Measurements from ENCODE around the gene PRSS8. TPM values are rescaled to one million over a fixed set of nuclear protein-coding genes. Genes with fewer than 3 reads are reported as not detected.

PRSS8 gene
- total and polyA plus RNA-seq, 2 donors (not counting 3 experiments of a cell fraction or from before 2014, with no cell fraction given), result 0.12 TPM; not detected in 1

DNA sequence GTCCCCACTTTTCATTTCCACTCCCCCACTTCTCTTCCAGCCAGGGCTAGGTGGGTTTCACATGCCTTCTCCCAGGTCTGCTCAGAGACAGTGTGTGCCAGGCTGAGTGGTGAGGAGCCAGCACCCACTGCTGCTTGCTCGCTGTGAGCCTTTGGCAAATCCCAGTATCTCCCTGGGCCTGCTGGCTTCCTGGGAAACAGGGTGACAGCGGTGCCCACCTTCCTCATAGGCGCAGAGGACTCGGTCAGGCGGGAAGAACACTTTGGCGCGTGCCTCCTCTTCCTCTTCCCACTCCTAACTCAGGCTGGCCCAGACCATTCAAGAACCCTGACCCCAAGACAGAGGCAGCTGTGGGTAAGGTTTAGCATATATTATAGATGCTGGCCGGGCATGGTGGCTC lies 46.3 kb downstream of the PRSS8 start:
- no peaks in the 10 kb centered on the region for H3K9me3 ChIP-seq (replicated peaks; ENCODE audit: control insufficient read depth, insufficient read depth, low read length)
- no peak overlapping the region for H2AFZ ChIP-seq (ENCODE audit: low read depth, low read length)
- H4K20me1 ChIP-seq (replicated peaks; ENCODE audit: control insufficient read depth, extremely low read depth, insufficient read depth, low read length), result no peaks in the 10 kb centered on the region
- H3K4me1 ChIP-seq (ENCODE audit: control insufficient read depth, extremely low read depth, insufficient read depth, low read length), result peaks cover 3% of the 10 kb centered on the region
- no peak overlapping the region for H3K4me3 ChIP-seq (replicated peaks in 1 of 3; ENCODE audit: insufficient read depth in 1 of 3, low read depth in 1 of 3, low read length in 3 of 3)
- no peak for FAIRE-seq
- no peaks in the 10 kb centered on the region for H3K27me3 ChIP-seq (ENCODE audit: control insufficient read depth in 2 of 2, insufficient read depth in 2 of 2, low read length in 2 of 2)
- peaks cover 2 to 10% of the 10 kb centered on the region in 2 experiments for H3K36me3 ChIP-seq (ENCODE audit: control insufficient read depth in 2 of 2, extremely low read depth in 1 of 2, insufficient read depth in 2 of 2, low read length in 2 of 2)
- no peak for DNase-seq (ENCODE audit: low read depth, low spot score)
- H3K9ac ChIP-seq (replicated peaks; ENCODE audit: extremely low read depth, insufficient read depth, low read length), result no peak overlapping the region
- no peaks in the 10 kb centered on the region for H3K9me1 ChIP-seq (replicated peaks; ENCODE audit: control insufficient read depth, extremely low read depth, insufficient read depth, low read length)
- CTCF ChIA-PET, result interaction anchor here (1.5 kb wide), 1 partner anchor 104 kb away, joined by 4 read pairs; the partner anchor contains the start of gene HSD3B7
- POLR2A ChIA-PET, result no interaction called here
- H3K27ac ChIP-seq (ENCODE audit: insufficient read depth, low read depth, low read length), result no peak overlapping the region
- no TSS peak for BruUV-seq (replicated peaks)
- dilution Hi-C loops (cut with MboI; ENCODE audit: extremely low pct_ligation_motif_present, low sequenced_read_pairs) (no loop called here), intact Hi-C loops (cut with micrococcal nuclease) (no loop called here)
- H3K79me2 ChIP-seq (ENCODE audit: control insufficient read depth, insufficient read depth, low read length), result peaks cover 9% of the 10 kb centered on the region
- H3K4me2 ChIP-seq (ENCODE audit: insufficient read depth, low read length), result no peak overlapping the region
- no peak for TF ChIP-seq POLR2AphosphoS5 (IDR thresholded peaks at IDR 0.05; ENCODE audit: insufficient read depth, low read depth, low read length)
- no peak for TF ChIP-seq CTCF (IDR thresholded peaks at IDR 0.05; ENCODE audit: extremely low read depth in 1 of 2, insufficient read depth in 1 of 2, low read depth in 1 of 2, low read length in 2 of 2)
- no peak for TF ChIP-seq POLR2A (IDR thresholded peaks at IDR 0.05; ENCODE audit: low read depth, low read length)
- no peak for TF ChIP-seq EZH2 (IDR thresholded peaks at IDR 0.05; ENCODE audit: borderline replicate concordance, low read depth, low read length, severe bottlenecking)
- no peak for TF ChIP-seq FOS (IDR thresholded peaks at IDR 0.05; ENCODE audit: borderline replicate concordance, insufficient read depth, low read length)
- TF ChIP-seq MYC (IDR thresholded peaks at IDR 0.05; ENCODE audit: low read depth, low read length), result no peak
- TF ChIP-seq JUN (IDR thresholded peaks at IDR 0.05; ENCODE audit: borderline replicate concordance, insufficient read depth, insufficient read length, low read depth), result no peak
- no peak for TF ChIP-seq MAX (IDR thresholded peaks at IDR 0.05; ENCODE audit: insufficient read depth, insufficient read length)
- TF ChIP-seq GATA2 (IDR thresholded peaks at IDR 0.05; ENCODE audit: insufficient read depth, insufficient read length, low read depth, low read length), result no peak

Measured in endothelial cell of umbilical vein (primary cell).